ENCODE data around the gene ZDHHC13.

The ZDHHC13 gene

GRCh38 chr11:19173004-19173689 lies 56.2 kb downstream of the ZDHHC13 start:
- no peak for DNase-seq

DNA sequence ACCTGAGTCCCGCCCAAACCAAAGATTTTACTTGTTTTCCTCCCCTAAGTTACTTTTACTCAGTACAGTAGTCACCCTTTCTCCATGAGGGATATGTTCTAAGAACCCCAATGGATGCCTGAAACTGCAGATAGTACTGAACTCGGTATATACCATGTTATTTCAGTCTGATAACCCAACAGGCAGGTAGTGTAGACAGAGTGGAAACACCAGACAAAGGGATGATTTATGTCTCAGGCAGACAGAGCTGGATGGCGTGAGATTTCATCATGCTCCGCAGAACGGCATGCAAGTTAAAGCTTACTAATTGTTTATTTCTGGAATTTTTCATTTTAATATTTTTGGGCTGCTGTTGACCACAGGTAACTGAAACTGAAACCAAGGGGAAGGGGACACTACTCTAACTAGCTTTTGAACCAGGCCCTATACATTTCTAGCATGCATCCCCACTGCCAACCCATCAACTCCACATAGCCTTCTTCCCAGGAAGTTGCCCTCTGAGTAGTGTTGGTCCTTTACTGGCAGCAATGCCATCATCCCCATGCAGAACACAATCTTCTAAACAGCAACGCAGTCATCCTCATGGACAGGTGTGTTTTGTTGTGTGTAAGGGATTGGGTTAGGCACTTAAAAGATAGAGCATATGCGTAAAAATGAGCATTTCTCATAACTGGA lies 57.1 kb downstream of the ZDHHC13 start:
- no peak for DNase-seq

- no peak for DNase-seq
Observed at GRCh38 chr11:19176629-19177186, 59.7 kb downstream of the ZDHHC13 start.

DNA sequence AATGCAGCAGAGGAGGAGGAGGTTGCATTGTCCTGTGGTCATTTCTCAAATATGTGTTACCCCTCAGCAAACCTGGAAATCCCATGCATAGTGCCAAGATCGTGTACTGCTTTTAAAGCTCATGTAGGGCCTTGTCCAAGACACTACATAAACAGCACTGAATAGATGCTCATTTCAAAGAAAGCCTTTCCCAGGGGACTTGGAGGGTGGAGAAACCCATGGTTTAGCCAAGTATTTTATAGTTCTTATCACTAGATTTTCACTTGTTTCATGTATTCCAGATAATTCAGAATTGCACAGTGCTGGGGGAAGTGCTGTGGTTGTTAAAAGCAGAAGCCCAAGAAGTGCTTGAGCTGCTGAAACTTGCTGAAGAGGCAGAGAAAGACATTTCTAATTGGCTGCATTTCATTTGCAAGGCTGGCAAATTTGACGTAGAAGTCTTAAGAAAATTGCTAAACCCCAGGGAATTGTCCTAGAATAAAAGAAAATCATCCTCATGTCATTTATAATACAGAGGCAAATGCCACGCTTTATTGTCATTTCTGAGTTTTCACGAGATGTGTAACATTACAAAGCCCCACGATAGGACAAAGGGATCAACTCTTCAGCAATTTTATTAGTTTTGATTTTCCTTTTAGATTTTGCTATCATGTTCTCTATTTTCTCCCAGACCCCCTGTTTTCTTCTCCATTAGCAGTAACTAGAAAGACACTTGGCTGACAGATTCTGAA lies 64.7 kb downstream of the ZDHHC13 start:
- DNase-seq = no peak

DNA sequence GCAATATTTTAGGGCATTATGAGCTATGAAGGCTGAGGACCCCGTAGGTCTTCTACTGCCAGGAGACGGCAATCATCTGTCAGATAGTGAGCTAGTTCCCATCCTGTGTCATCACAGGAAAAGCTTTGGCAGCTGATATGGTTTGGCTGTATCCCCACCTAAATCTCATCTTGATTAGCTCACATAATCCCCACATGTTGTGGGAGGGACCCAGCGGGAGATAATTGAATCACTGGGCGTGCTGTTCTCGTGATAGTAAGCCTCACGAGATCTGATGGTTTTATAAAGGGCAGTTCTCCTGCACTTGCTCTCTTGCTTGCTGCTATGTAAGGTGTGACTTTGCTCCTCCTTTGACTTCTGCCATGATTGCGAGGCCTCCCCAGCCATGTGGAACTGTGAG lies 66.7 kb downstream of the ZDHHC13 start:
- no peak for DNase-seq

- no peak for DNase-seq
Observed at GRCh38 chr11:19185036-19185435, 68.1 kb downstream of the ZDHHC13 start.

GRCh38 chr11:19185516-19186052 lies 68.6 kb downstream of the ZDHHC13 start:
- DNase-seq = no peak

DNA sequence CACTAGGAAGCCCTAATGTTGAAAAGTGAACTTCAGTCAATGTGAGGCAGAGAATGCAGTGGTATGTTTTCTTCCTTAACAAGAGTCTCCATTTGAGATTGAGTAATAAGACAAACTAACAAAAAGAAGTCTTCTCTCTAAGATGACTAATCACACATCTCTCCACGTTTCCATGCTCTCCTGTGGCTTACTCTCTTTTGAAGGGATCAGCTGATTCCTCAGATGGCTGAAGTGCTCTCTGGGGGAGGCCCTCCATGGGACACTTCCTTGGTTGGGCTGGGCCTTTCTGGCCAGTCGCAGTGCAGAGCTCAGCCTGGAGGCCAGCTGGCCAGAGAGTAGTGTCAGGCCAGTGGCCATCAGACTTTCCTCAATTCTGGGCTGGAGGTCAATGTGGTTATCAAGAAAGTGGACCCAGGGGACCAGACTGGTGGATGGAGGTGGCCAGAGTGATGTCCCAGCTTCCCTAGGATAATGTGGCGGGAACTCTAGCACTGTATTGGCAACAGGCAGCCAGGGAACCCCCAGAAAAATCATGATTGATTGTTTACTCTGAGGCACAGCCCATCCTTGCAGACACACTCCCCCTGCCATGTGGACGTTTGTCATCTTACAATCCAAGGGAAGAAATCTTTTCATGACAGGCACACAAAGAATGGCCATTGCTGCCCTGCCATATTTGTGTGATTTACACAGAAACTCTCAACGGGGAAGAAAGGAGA lies 70.3 kb downstream of the ZDHHC13 start:
- DNase-seq = no peak

DNA sequence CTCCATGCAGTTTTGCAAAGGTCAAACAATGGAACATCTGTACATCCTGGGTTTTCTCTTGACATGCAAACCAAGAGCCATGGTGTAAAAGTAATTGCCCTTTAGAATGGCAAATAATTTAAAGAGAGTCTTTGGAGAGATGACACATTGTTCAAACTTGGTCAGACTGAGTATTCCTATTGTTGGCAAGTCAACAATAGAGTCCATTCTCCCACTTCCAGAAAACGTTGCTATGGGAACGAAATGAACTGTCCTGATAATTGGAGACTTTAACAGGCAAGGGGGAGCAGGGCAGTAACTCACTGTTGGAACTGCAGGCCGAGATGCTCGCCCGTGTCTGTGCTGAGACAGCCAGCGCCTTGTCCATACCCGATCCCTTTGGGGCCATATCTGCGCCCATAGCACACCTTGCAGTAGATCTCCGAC lies 70.9 kb downstream of the ZDHHC13 start:
- DNase-seq = no peak

GRCh38 chr11:19191530-19192169 lies 74.7 kb downstream of the ZDHHC13 start:
- no peak for DNase-seq

DNA sequence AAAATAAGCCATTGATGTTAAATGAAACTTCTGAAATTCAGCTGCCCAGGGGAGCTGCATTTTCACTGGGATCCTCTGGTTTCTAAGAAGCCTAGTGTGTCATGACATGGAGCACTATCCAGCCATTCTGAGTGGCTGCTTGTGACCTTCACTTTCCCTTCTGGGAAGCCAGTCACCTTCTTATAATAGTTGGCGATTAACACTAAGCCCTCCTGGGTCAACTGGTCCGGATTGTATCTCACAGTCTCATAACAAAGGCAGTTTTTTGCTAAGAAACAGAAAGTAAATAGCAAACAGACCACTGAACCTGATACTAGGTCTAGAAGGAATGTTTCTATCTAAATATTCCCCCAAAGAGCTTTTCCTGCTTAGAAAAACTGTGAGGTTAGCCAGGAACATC lies 76.9 kb downstream of the ZDHHC13 start:
- DNase-seq = no peak

DNA sequence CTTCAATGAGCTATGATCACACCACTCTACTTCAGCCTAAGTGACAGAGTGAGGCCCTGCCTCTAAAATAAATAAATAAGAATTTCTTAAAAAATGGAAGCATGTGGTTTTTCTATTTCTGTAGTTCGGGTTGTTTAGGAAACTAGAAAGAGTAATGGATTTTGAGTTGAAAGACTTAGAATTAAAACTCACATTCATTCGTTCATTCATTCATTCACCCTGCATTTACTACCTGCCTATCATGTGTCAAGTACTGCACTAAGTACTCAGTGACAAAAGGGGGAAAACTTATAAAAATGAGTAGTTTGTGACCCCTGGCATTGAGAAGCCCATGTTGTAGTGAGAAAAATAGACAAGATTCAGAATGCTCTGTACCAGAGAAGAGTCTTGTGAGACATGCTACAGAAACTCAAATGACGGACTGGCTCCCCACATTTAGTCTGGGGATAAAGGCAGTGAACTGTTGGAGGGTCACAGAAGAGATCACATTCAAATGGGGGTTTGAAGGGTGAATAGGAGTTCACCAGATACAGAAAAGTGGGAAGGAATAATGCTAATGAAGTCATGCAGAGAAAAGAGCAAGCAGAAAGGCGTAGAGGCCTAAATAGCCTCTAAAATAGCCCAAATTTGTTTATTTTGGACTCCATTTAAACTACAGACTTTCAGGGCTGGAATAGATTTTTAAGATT lies 77.8 kb downstream of the ZDHHC13 start:
- no peak for DNase-seq

DNA sequence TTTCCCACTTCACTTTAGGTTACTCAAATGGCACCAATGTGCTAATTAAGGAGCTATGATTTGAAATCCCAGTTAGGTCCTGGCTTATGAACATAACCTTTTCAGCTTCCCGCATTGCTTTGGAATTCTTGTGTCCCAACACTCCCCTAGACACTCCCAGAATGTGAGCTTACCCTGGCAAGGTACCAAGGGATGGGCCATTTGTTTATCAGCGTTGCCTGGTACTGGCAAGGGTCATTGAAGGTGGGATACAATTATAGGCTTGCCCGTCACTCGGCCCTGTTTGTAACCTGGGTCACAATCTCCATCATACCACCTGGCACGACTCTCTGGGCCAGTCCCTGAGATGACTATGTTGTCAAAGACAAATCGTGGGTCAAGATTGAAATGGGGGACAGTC lies 79.5 kb downstream of the ZDHHC13 start:
- no peak for DNase-seq

DNA sequence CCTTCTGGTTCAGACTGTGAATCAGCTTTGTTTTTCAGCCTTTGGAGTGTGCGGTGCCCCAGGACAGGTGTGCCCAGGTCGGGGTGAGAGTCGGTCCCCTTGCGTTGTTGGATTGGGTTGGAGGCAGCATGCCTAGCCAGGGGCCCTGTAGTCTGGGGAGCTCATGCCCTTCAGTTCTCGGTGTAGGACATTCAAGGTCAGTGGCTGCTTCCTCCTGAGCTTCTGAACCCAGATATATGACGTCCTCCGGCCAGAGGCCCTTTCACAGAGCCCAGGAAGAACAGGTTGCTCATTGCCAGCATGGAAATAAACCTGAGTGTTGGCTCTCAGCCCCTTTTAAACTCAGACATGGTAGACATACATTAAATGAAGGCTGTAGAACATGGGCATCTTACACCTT lies 82.1 kb downstream of the ZDHHC13 start:
- no peak for DNase-seq

- no peak for DNase-seq
Observed at GRCh38 chr11:19199771-19200170, 82.8 kb downstream of the ZDHHC13 start.

DNA sequence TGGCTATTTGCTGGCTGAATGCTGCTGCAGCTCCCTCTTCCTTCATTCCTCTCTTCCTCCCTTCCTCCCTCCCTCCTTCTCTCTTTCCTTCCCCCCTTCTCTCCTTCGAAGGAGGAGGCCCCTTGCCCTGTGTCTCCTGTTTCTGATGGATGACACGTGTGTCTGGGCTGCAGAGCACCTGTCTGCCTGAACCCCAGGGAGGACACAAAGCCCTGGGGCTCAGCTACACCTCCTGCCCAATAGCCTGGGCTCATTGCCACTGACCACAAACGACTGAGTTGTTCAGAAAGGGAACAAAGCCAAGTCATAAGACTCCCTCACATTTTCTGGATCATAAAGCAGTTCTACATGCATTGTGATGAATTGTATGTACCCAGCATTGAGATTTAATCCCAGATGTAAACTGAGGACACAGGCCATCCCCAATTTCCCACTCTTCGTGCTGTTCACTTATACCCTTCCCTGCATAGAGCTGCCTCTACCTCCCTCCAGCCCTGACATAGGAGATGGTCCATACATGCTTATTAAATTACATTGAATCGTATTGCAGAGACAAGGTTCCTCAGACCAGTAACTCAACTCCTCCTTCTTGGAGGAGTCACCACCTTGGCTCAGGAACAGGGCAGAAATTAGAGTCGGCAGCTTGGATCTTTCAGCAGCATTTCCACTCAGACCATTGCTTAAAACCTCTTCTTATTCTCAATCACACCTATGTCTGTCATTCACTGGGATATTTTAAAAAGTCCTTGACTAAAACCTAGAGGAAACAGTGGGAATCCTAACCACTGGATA lies 83.6 kb downstream of the ZDHHC13 start:
- no peak for DNase-seq

DNA sequence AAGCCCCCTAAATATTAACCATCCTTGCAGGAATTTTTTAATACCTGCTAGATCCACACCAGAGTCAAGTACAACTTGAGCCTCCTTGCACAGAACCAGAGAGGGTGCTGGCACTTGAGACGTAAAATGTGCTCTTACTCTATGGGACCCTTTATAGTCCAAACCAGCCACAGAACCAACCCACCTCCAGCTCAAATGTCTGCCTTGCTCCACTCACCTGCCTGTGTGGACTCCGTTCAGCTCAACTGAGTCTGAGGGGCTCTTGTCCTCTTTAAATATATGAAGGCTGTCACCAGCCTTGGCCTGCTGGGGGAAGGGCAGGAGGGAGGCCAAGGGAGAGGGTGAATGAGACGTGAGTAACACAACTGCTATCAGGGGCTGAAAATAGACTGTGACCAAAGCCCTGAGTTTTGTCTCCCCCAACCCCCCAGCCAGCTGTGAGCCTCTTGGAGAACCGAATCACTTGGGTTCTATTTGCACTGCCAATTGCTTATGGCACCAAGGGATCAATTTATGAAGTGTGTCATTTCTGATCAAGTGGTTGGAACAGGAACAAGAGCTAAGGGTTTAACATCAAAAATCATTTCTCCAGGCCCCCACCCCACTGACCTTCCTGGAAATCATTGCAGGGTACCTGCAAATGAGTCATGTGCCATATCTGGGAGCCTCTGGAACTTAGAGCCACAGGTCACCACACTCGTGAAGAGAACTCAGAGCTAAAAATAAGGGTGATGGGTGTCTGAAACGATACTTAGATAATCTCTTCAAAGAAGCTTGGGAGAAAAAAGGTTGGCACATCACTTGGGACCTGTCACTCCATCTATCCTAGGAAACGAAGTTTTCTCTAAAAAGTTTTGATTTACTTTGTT lies 85.0 kb downstream of the ZDHHC13 start, which contains the start of gene CSRP3:
CSRP3 (minus strand) TSS at position 247 of the 869 bp plus-strand sequence. CDS start 9,535 bp downstream, outside the sequence.
- no peak for DNase-seq

DNA sequence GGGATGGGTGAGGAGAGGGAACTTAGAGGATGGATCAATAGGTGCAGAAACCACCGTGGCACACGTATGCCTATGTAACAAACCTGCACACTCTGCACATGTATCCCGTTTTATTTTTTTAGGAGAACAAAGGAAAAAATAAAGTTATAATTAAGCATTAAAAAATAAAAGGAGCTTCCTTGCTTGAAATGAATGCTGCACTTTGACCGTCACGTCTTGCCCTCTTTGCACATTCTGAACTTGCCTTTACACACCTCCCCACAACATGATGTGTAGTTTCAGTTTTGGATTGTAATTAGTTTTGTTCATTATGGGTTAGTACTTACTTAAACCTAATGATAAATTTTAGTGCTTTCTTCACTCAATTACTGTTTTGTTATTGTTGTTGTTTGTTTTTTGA lies 87.9 kb downstream of the ZDHHC13 start:
- no peak for DNase-seq

GRCh38 chr11:19208181-19208580 lies 91.2 kb downstream of the ZDHHC13 start:
- DNase-seq = no peak
